ENCODE results near the gene ITPR1.

ITPR1 gene

DNA sequence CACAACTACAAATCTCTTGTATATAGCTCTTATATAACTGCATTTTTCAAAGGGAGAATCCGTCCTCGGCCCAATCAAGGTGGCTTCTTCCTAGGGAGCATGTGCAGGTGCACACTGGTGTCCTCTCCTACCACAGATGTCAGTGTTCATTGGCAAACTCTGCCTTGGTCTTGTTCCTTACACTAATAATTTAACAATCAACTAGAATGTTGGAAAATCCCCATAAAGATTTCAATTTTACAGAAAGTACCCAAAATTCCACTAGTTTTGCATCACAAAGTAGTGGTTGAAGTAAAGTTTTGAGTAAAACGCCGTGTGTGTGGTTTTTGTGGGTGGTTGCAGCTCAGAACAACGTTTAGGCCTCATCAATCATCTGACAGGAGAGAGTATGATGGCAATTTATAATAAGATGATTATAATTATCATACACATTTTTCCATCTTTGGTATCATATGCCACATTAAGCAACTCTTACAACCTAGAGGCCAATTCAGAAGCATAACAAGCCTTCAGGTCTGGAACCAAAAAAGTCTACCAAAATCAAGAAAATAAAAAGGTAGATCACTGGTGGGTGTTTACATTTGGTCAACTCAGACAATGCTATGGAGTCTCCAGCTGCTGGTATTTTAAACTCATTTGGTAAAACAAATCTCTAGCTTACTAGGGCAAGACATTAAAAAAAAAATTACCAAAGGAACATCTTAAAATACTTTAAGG lies 357.2 kb downstream of the ITPR1 start:
- ATAC-seq, result no peak
- TF ChIP-seq BACH2 (CRISPR knock-in tag; IDR thresholded peaks at IDR 0.05; ENCODE audit: borderline replicate concordance) (no peak), ZFP3 (CRISPR knock-in tag; IDR thresholded peaks at IDR 0.05) (no peak)

DNA sequence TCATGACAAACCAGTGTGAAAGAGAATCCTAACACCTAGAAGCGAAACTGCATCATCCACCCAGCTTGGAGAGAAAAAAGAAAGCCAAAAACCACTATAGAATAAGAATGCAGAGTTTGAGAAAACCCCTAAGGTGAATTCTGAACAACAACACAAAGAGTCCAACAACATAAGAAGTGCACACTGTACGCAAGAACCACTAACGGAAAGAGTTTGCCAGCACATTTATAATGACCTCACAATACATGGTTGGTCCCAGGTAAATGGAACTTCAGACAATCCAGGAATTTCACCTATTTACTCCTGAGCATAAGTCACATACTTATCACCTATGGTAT lies 357.7 kb downstream of the ITPR1 start:
- no peak for ATAC-seq

DNA sequence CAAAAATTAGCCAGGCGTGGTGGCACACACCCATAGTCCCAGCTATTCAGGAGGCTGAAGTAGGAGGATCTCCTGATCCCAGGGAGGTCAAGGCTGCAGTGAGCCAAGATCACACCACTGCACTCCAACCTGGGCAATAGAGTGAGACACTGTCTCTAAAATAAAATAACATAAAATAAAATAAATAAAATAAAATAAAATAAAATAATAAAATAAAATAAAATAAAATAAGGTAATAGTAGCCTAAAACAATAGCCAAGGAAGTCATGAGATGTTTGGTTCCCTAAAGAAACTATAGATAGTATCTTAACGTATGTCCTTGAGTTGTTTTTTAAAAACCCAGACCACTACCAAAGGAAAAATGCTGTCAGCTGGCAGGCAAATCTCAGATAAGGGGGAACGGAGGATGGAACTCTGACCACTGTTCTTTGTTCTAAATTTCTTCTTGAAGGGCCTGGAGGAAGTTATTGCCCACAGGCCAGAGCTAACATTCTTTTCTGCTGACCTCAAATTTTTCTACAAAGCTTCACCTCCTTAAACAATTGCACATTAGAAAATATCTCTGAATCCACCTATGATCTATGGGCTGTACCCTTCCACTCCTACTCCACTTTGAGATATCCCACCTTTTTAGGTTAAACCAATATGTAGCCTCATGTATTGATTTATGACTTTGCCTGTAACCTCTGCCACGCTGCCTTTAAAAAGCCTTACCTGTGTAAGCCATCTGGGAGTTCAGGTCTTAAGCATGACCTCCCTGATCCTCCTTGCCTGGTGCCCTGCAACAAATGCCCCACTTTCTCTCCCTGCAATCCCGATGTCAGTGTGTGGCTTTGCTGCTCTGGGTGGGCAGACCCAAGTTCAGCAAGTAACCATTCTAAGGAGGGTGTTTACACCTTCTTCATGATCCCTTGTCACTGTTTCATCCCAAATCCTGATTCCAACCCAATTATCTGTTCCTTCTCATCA lies 359.9 kb downstream of the ITPR1 start:
- TF ChIP-seq, protein P1, sequence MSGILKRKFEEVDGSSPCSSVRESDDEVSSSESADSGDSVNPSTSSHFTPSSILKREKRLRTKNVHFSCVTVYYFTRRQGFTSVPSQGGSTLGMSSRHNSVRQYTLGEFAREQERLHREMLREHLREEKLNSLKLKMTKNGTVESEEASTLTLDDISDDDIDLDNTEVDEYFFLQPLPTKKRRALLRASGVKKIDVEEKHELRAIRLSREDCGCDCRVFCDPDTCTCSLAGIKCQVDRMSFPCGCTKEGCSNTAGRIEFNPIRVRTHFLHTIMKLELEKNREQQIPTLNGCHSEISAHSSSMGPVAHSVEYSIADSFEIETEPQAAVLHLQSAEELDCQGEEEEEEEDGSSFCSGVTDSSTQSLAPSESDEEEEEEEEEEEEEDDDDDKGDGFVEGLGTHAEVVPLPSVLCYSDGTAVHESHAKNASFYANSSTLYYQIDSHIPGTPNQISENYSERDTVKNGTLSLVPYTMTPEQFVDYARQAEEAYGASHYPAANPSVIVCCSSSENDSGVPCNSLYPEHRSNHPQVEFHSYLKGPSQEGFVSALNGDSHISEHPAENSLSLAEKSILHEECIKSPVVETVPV (CRISPR knock-in tag; IDR thresholded peaks at IDR 0.05), result no peak
- TF ChIP-seq, protein P2, sequence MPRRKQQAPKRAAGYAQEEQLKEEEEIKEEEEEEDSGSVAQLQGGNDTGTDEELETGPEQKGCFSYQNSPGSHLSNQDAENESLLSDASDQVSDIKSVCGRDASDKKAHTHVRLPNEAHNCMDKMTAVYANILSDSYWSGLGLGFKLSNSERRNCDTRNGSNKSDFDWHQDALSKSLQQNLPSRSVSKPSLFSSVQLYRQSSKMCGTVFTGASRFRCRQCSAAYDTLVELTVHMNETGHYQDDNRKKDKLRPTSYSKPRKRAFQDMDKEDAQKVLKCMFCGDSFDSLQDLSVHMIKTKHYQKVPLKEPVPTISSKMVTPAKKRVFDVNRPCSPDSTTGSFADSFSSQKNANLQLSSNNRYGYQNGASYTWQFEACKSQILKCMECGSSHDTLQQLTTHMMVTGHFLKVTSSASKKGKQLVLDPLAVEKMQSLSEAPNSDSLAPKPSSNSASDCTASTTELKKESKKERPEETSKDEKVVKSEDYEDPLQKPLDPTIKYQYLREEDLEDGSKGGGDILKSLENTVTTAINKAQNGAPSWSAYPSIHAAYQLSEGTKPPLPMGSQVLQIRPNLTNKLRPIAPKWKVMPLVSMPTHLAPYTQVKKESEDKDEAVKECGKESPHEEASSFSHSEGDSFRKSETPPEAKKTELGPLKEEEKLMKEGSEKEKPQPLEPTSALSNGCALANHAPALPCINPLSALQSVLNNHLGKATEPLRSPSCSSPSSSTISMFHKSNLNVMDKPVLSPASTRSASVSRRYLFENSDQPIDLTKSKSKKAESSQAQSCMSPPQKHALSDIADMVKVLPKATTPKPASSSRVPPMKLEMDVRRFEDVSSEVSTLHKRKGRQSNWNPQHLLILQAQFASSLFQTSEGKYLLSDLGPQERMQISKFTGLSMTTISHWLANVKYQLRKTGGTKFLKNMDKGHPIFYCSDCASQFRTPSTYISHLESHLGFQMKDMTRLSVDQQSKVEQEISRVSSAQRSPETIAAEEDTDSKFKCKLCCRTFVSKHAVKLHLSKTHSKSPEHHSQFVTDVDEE (CRISPR knock-in tag; IDR thresholded peaks at IDR 0.05), result no peak
- TF ChIP-seq PPARA (CRISPR knock-in tag; IDR thresholded peaks at IDR 0.05; ENCODE audit: borderline replicate concordance) (no peak), TCF4 (CRISPR knock-in tag; IDR thresholded peaks at IDR 0.05; ENCODE audit: borderline replicate concordance) (no peak), ZFP3 (CRISPR knock-in tag; IDR thresholded peaks at IDR 0.05) (no peak), OSR1 (CRISPR knock-in tag; IDR thresholded peaks at IDR 0.05) (no peak), SNAI2 (CRISPR knock-in tag; IDR thresholded peaks at IDR 0.05) (no peak), ZC3H10 (CRISPR knock-in tag; IDR thresholded peaks at IDR 0.05) (no peak), ISL1 (CRISPR knock-in tag; IDR thresholded peaks at IDR 0.05) (no peak), RARB (CRISPR knock-in tag; IDR thresholded peaks at IDR 0.05) (no peak), ESRRG (CRISPR knock-in tag; IDR thresholded peaks at IDR 0.05) (no peak), TOX (CRISPR knock-in tag; IDR thresholded peaks at IDR 0.05; ENCODE audit: borderline replicate concordance) (no peak), ZFP30 (CRISPR knock-in tag; IDR thresholded peaks at IDR 0.05) (no peak), CSDC2 (CRISPR knock-in tag; IDR thresholded peaks at IDR 0.05) (no peak), BACH2 (CRISPR knock-in tag; IDR thresholded peaks at IDR 0.05; ENCODE audit: borderline replicate concordance) (no peak), GLIS3 (CRISPR knock-in tag; IDR thresholded peaks at IDR 0.05) (no peak), ZNF8 (CRISPR knock-in tag; IDR thresholded peaks at IDR 0.05) (no peak), ZNF70 (CRISPR knock-in tag; IDR thresholded peaks at IDR 0.05) (no peak)
- TF ChIP-seq, protein P3, sequence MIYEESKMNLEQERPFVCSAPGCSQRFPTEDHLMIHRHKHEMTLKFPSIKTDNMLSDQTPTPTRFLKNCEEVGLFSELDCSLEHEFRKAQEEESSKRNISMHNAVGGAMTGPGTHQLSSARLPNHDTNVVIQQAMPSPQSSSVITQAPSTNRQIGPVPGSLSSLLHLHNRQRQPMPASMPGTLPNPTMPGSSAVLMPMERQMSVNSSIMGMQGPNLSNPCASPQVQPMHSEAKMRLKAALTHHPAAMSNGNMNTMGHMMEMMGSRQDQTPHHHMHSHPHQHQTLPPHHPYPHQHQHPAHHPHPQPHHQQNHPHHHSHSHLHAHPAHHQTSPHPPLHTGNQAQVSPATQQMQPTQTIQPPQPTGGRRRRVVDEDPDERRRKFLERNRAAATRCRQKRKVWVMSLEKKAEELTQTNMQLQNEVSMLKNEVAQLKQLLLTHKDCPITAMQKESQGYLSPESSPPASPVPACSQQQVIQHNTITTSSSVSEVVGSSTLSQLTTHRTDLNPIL (CRISPR knock-in tag; IDR thresholded peaks at IDR 0.05; ENCODE audit: low read depth), result no peak
- TF ChIP-seq, protein P4, sequence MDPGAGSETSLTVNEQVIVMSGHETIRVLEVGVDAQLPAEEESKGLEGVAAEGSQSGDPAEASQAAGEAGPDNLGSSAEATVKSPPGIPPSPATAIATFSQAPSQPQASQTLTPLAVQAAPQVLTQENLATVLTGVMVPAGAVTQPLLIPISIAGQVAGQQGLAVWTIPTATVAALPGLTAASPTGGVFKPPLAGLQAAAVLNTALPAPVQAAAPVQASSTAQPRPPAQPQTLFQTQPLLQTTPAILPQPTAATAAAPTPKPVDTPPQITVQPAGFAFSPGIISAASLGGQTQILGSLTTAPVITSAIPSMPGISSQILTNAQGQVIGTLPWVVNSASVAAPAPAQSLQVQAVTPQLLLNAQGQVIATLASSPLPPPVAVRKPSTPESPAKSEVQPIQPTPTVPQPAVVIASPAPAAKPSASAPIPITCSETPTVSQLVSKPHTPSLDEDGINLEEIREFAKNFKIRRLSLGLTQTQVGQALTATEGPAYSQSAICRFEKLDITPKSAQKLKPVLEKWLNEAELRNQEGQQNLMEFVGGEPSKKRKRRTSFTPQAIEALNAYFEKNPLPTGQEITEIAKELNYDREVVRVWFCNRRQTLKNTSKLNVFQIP (CRISPR knock-in tag; IDR thresholded peaks at IDR 0.05; ENCODE audit: borderline replicate concordance, low read depth), result no peak
- no peak for ATAC-seq

More for the DNA sequence above, 357.7 kb downstream of the ITPR1 start:
- TF ChIP-seq ZC3H10 (CRISPR knock-in tag; IDR thresholded peaks at IDR 0.05), result no peak

DNA sequence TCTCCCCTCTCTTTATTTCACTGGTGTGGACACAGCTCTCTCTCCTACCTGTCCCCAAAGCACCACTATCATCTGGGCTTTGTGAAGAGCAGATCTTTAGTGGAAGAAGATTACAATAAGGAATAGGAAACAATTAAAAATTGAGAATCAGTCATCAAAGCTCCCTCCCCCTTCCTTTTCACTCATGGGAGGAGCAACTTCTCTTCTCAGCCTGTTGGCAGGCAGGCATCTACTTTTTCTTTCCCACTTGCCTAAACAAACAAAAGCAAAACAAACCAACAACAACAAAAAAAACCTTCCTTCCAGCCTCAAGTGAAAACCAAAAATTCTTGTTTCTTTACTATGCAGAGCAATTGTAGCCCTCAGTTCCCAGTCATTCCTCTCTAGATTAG lies 360.6 kb downstream of the ITPR1 start:
- no peak for ATAC-seq
- no peak for TF ChIP-seq PPARA (CRISPR knock-in tag; IDR thresholded peaks at IDR 0.05; ENCODE audit: borderline replicate concordance)
- TF ChIP-seq, protein P2 (CRISPR knock-in tag; IDR thresholded peaks at IDR 0.05), result no peak
- no peak for TF ChIP-seq ZNF565 (CRISPR knock-in tag; conservative IDR thresholded peaks at IDR 0.05; ENCODE audit: low read depth)
- TF ChIP-seq, protein P3 (CRISPR knock-in tag; IDR thresholded peaks at IDR 0.05; ENCODE audit: low read depth), result no peak
- TF ChIP-seq ZFP30 (CRISPR knock-in tag; IDR thresholded peaks at IDR 0.05), result no peak
- TF ChIP-seq SNAI2 (CRISPR knock-in tag; IDR thresholded peaks at IDR 0.05), result no peak
- TF ChIP-seq BACH2 (CRISPR knock-in tag; IDR thresholded peaks at IDR 0.05; ENCODE audit: borderline replicate concordance), result no peak
- TF ChIP-seq GLIS3 (CRISPR knock-in tag; IDR thresholded peaks at IDR 0.05), result no peak
- TF ChIP-seq TCF4 (CRISPR knock-in tag; IDR thresholded peaks at IDR 0.05; ENCODE audit: borderline replicate concordance), result no peak
- no peak for TF ChIP-seq ARNTL (CRISPR knock-in tag; IDR thresholded peaks at IDR 0.05; ENCODE audit: borderline replicate concordance, low read depth)
- no peak for TF ChIP-seq ISL1 (CRISPR knock-in tag; IDR thresholded peaks at IDR 0.05)

All from SK-N-SH treated with all-trans-retinoic acid at 6 μM for 48 hours (cell line).